Lower leg skin (tissue), 3 donors: ENCODE data around the gene CATSPERB.

ENCODE experiments used
- CTCF ChIP-seq, 3 donors: fragments of 450-650 bp; IDR thresholded peaks; one replicate each; pipeline ENCODE4 v1.5.1; 2016; ENCODE audit warnings: antibody characterized with exemption in 3 of 3, mild to moderate bottlenecking in 3 of 3, moderate library complexity in 2 of 3
- POLR2A ChIP-seq, 2 donors: fragments of 450-650 bp; IDR thresholded peaks; one replicate each; pipeline ENCODE4 v1.6.1; 2016 to 2017; ENCODE audit warnings: antibody characterized with exemption in 2 of 2, mild to moderate bottlenecking in 1 of 2, moderate library complexity in 1 of 2

GRCh38 chr14:91745344-91745743 is 13.5 kb upstream of the CATSPERB start:
- TF ChIP-seq POLR2A (IDR thresholded peaks at IDR 0.05) (no peak), CTCF (IDR thresholded peaks at IDR 0.05) (no peak)
